Astrocyte of the hippocampus (primary cell): ENCODE results near the gene NUPR1.
A peak's percentile ranks its signal among the peaks of the same experiment; 100 is the strongest.
"Not testable (repeated sequence)": the region's sequence is repeated elsewhere in the genome, so short reads cannot be mapped to it uniquely, and the experiment has no call there.

Source experiments
- DNase-seq: peaks from one replicate; pipeline ENCODE4 v3.0.0; 2011; ENCODE audit warnings: low read depth, low spot score

NUPR1 gene

GRCh38 chr16:28554634-28555423 is 16.1 kb upstream of the NUPR1 start:
- DNase-seq: no peak

- peak; percentile 95 for DNase-seq
These were observed 15.2 kb upstream of the NUPR1 start, which contains the start of gene SGF29 for GRCh38 chr16:28553776-28554633. Gene SGF29 (plus strand): TSS chr16:28553920. CDS start chr16:28581070, 27,150 bp downstream.

- peak; percentile 51 for DNase-seq
These were observed 10.6 kb upstream of the NUPR1 start for GRCh38 chr16:28549301-28549899.

- no peak for DNase-seq
These were observed 9.6 kb upstream of the NUPR1 start for GRCh38 chr16:28548306-28548802.

- no peak for DNase-seq
These were observed 7.9 kb upstream of the NUPR1 start for GRCh38 chr16:28546626-28547025.

- not testable (repeated sequence) for DNase-seq
These were observed 7.2 kb upstream of the NUPR1 start for GRCh38 chr16:28545964-28546363.

- no peak for DNase-seq
These were observed 6.2 kb upstream of the NUPR1 start for GRCh38 chr16:28544998-28545397.

GRCh38 chr16:28543072-28543471 is 4.3 kb upstream of the NUPR1 start:
- DNase-seq: no peak

GRCh38 chr16:28542646-28543045 is 3.9 kb upstream of the NUPR1 start:
- no peak for DNase-seq

GRCh38 chr16:28540346-28540745 is 1.6 kb upstream of the NUPR1 start:
- no peak for DNase-seq

GRCh38 chr16:28537964-28538732 is 626 bp downstream of the NUPR1 start:
- DNase-seq: no peak

GRCh38 chr16:28537076-28537475 is 1.7 kb downstream of the NUPR1 start:
- no peak for DNase-seq

- DNase-seq: no peak
These were observed 4.0 kb downstream of the NUPR1 start for GRCh38 chr16:28534542-28535373.

GRCh38 chr16:28532940-28533647 is 5.7 kb downstream of the NUPR1 start:
- no peak for DNase-seq

GRCh38 chr16:28531777-28532744 is 6.7 kb downstream of the NUPR1 start:
- DNase-seq: peak; percentile 33

- no peak for DNase-seq
These were observed 9.7 kb downstream of the NUPR1 start for GRCh38 chr16:28529124-28529523.

GRCh38 chr16:28528463-28528867 is 10.3 kb downstream of the NUPR1 start:
- DNase-seq: no peak

- no peak for DNase-seq
These were observed 10.8 kb downstream of the NUPR1 start for GRCh38 chr16:28527985-28528384.
